Caco-2 (cell line): ENCODE measurements around the gene JTB. TPM values are rescaled to one million over a fixed set of nuclear protein-coding genes. Genes with fewer than 3 reads are reported as not detected.

Source experiments
- BruUV-seq: library from RNA; stranded (reverse); fragments of 400-500 nt; replicated peaks from 2 replicates; lab custom pipeline; 2021; lab: Mats Ljungman, UMichigan
- CTCF ChIA-PET: fragments of 300-600 bp; sonication (Branson Sonifier 250); formaldehyde crosslinking; loops from one replicate; lab custom pipeline; 2022; ENCODE audit warnings: antibody characterized with exemption; lab: Charles Lee
- POLR2A ChIA-PET: fragments of 300-600 bp; sonication (Branson Sonifier 250); formaldehyde crosslinking; loops from one replicate; lab custom pipeline; 2022; ENCODE audit warnings: antibody characterized with exemption; lab: Charles Lee
- DNase-seq, 2 experiments: peaks; one replicate each; pipeline versions ENCODE4 v3.0.0 to v3.0.0-alpha.2; 2020 to 2022
- H3K27me3 ChIP-seq: replicated peaks from 2 replicates; pipeline ENCODE4 v1.6.0; 2011; ENCODE audit warnings: low read length; ENCODE audit not compliant: control insufficient read depth, insufficient read depth
- H3K36me3 ChIP-seq: 2 replicates; pipeline ENCODE4 v1.5.1; 2011; ENCODE audit warnings: low read length; ENCODE audit not compliant: control insufficient read depth, insufficient read depth
- H3K4me1 ChIP-seq: fragments of 250-450 bp; sonication (Bioruptor Pico); 2 replicates; pipeline ENCODE4 v1.5.1; 2020; ENCODE audit warnings: mild to moderate bottlenecking
- H3K4me3 ChIP-seq: 2 replicates; pipeline ENCODE4 v1.5.1; 2011; ENCODE audit warnings: low read depth, mild to moderate bottlenecking, control low read depth, low read length
- H3K9me3 ChIP-seq: fragments of 250-450 bp; sonication (Bioruptor Pico); 2 replicates; pipeline ENCODE4 v1.5.1; 2020; ENCODE audit warnings: mild to moderate bottlenecking, moderate library complexity
- H3K27ac Mint-ChIP-seq: one replicate; pipeline ENCODE4 v1.8.0; 2022; ENCODE audit warnings: mixed read lengths; ENCODE audit not compliant: unreplicated experiment
- H3K27me3 Mint-ChIP-seq: one replicate; pipeline ENCODE4 v1.8.0; 2022; ENCODE audit warnings: mixed read lengths; ENCODE audit not compliant: insufficient read depth, unreplicated experiment
- H3K36me3 Mint-ChIP-seq: one replicate; pipeline ENCODE4 v1.8.0; 2022; ENCODE audit warnings: mild to moderate bottlenecking, mixed read lengths; ENCODE audit not compliant: insufficient read depth, unreplicated experiment
- H3K4me1 Mint-ChIP-seq: one replicate; pipeline ENCODE4 v1.8.0; 2022; ENCODE audit warnings: low read depth, mixed read lengths; ENCODE audit not compliant: unreplicated experiment
- H3K4me3 Mint-ChIP-seq: one replicate; pipeline ENCODE4 v1.8.0; 2022; ENCODE audit warnings: mild to moderate bottlenecking, moderate library complexity, mixed read lengths; ENCODE audit not compliant: unreplicated experiment
- H3K9me3 Mint-ChIP-seq: one replicate; pipeline ENCODE4 v1.8.0; 2022; ENCODE audit warnings: mixed read lengths; ENCODE audit not compliant: unreplicated experiment
- CTCF ChIP-seq, 2 experiments: fragments of 200-600 bp in 1 of 2; IDR thresholded peaks; 1 replicate in 1 of 2; 2 replicates in 1 of 2; pipeline versions ENCODE4 v1.5.1 to v1.8.0; 2011 to 2022; ENCODE audit warnings: antibody characterized with exemption in 1 of 2, control low read depth in 1 of 2, inconsistent platforms in 1 of 2, low read depth in 1 of 2, low read length in 1 of 2, mild to moderate bottlenecking in 1 of 2, moderate library complexity in 1 of 2; ENCODE audit not compliant: insufficient read depth in 1 of 2, severe bottlenecking in 1 of 2, unreplicated experiment in 1 of 2
- intact Hi-C: fragments of 100-400 bp; cut with micrococcal nuclease; formaldehyde crosslinking; loops from one replicate; pipeline ENCODE4 v1.10.0; 2022; ENCODE audit not compliant: unreplicated experiment
- total RNA-seq: library from RNA; stranded (reverse); gene quantifications from 2 replicates; pipeline ENCODE4 v1.2.3, GENCODE V29; 2022

Gene JTB
- total RNA-seq, 1 experiment from 2014 or later = 123 TPM

DNA sequence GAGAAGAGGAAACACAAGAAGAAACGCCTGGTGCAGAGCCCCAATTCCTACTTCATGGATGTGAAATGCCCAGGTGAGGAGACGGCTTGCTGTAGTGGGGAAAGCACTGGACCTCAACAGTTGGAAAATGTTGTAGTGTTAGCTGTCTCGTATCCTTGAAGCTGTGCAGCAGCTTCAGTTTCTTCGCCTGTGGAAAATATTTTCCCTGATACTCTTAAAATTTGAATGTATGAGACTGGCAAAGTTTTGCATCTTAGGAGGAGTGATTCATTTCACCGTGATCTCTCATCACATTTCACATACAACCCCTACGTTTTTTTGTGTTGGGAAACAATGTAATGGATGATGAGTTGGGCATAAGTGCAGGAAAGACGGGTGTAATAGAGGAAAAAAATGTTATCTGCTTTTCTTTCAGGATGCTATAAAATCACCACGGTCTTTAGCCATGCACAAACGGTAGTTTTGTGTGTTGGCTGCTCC, 13.7 kb upstream of the JTB start:
- Histone ChIP-seq H3K9me3 (no peaks in the 10 kb centered on the region), H3K4me1 (peaks cover 9% of the 10 kb centered on the region; the same call in 1 of the 2 replicates), H3K36me3 (peaks cover 4% of the 10 kb centered on the region), H3K4me3 (peak overlapping the region; percentile 83), H3K27me3 (no peaks in the 10 kb centered on the region)
- Mint-ChIP-seq H3K4me3 (peak overlapping the region; percentile 95), H3K4me1 (peaks cover 31% of the 10 kb centered on the region), H3K36me3 (peaks cover 74% of the 10 kb centered on the region), H3K27ac (peak overlapping the region; percentile 99), H3K27me3 (peaks cover 3% of the 10 kb centered on the region), H3K9me3 (peaks cover 22% of the 10 kb centered on the region)
- no peak for DNase-seq
- no peak for TF ChIP-seq CTCF (IDR thresholded peaks at IDR 0.05; ENCODE audit: insufficient read depth in 1 of 2, low read depth in 1 of 2, low read length in 1 of 2, severe bottlenecking in 1 of 2, unreplicated experiment in 1 of 2)
- TSS peak; percentile 85 for BruUV-seq
- CTCF ChIA-PET = interaction anchor here (1.0 to 1.2 kb wide), 2 partner anchors 13 to 15 kb away, joined by 3 to 4 read pairs; no protein-coding TSS in a partner anchor
- POLR2A ChIA-PET = interaction anchor here (0.6 to 2.6 kb wide), 8 partner anchors 10 to 513 kb away, joined by 3 to 33 read pairs (median 6); partner anchors contain the start of genes CREB3L4, GATAD2B and SLC27A3
- intact Hi-C loops = no loop called here

DNA sequence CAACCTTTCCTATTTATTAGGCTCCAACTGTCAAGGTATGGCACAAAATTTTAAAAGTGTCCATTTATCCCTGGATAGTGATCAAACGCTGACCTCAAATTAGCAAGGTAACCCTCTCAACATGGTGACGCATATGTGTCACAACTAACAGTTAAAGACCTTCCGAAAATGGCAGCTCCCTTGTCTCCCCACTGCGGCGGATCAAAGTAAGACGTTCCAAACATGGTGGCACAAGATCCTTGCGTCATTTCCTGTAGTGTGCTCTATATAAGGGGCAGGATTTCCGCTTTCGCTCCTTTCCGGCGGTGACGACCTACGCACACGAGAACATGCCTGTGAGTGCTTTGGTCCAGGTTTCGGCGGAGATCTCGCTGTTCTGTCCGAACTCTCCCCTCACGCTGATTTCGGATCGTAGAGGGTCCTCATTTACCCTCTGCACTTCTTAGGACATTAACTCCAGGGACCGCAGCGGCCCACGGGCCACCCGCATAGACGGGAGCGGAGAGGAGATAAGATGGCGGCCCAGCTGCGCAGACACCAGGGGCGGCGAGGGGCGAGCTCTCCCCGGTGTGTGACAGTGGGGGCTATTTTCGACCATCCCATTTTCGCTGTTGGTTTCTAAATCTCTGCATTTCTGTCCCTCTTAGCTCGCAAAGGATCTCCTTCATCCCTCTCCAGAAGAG, 13.1 kb upstream of the JTB start, which contains the start of gene RPS27:
Gene RPS27 (plus strand): TSS at position 295 of the 683 bp plus-strand sequence. CDS start 35 bp downstream, at position 330.
- H3K4me3 Mint-ChIP-seq = peak within 1 kb of the TSS; percentile 95
- DNase-seq = peak; percentile 94 to 97
- Histone ChIP-seq H3K4me3 (peak within 1 kb of the TSS; percentile 83), H3K36me3 (peaks cover 4% of the 10 kb centered on the region), H3K4me1 (peaks cover 9% of the 10 kb centered on the region; the same call in 1 of the 2 replicates), H3K27me3 (no peaks in the 10 kb centered on the region), H3K9me3 (no peaks in the 10 kb centered on the region)
- intact Hi-C loops = loop anchor here (1.0 kb wide), 2 partner anchors 169 to 313 kb away; no protein-coding TSS in a partner anchor
- ChIA-PET POLR2A (interaction anchor here (0.5 to 2.6 kb wide), 25 partner anchors 9 to 513 kb away, joined by 3 to 33 read pairs (median 4); partner anchors contain the start of genes CREB3L4, CRTC2, DENND4B and GATAD2B), CTCF (interaction anchor here (0.6 to 1.2 kb wide), 7 partner anchors 11 to 196 kb away, joined by 3 to 6 read pairs (median 4); partner anchors contain the start of gene CREB3L4)
- peaks cover 20% of the 10 kb centered on the region for H3K9me3 Mint-ChIP-seq
- peaks cover 3% of the 10 kb centered on the region for H3K27me3 Mint-ChIP-seq
- peak within 1 kb of the TSS; percentile 99 for H3K27ac Mint-ChIP-seq
- no peak for TF ChIP-seq CTCF (IDR thresholded peaks at IDR 0.05; ENCODE audit: insufficient read depth in 1 of 2, low read depth in 1 of 2, low read length in 1 of 2, severe bottlenecking in 1 of 2, unreplicated experiment in 1 of 2)
- BruUV-seq = no TSS peak
- peaks cover 34% of the 10 kb centered on the region for H3K4me1 Mint-ChIP-seq
- H3K36me3 Mint-ChIP-seq = peaks cover 73% of the 10 kb centered on the region

DNA sequence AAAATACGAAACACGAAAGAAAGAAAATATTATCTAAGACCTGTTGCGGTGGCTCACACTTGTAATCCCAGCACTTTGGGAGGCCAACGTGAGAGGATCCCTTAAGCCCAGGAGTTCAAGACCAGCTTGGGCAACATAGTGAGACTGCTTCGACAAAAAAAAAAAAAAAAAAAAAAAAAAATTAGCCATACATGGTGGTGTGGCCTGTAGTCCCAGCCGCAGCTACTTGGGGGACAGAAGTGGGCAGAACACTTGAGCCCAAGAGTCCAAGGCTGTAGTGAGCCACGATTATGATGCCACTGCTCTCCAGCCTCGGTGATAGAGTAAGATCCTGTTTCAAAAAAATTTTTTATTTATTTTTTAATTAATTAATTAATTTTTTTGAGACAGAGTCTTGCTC, 10.1 kb upstream of the JTB start:
- H3K36me3 ChIP-seq = peaks cover 3% of the 10 kb centered on the region
- Mint-ChIP-seq H3K4me1 (peaks cover 40% of the 10 kb centered on the region), H3K4me3 (no peak overlapping the region), H3K36me3 (peaks cover 43% of the 10 kb centered on the region), H3K27me3 (peaks cover 3% of the 10 kb centered on the region), H3K9me3 (peaks cover 13% of the 10 kb centered on the region), H3K27ac (peak overlapping the region; percentile 68)
- peaks cover 17% of the 10 kb centered on the region for H3K4me1 ChIP-seq
- CTCF ChIA-PET = interaction anchor here (0.6 to 1.7 kb wide), 5 partner anchors 10 to 166 kb away, joined by 3 to 7 read pairs (median 4); partner anchors contain the start of genes CREB3L4, JTB and SLC39A1
- no peaks in the 10 kb centered on the region for H3K27me3 ChIP-seq
- BruUV-seq = no TSS peak
- intact Hi-C loops = loop anchor here (2.0 to 5.0 kb wide), 2 partner anchors 205 to 309 kb away; partner anchors contain the start of gene NPR1
- POLR2A ChIA-PET = interaction anchor here (0.6 kb wide), 1 partner anchor 24 kb away, joined by 5 read pairs; the partner anchor contains the start of gene SLC39A1
- no peak for DNase-seq
- no peaks in the 10 kb centered on the region for H3K9me3 ChIP-seq
- H3K4me3 ChIP-seq = no peak overlapping the region
- TF ChIP-seq CTCF (IDR thresholded peaks at IDR 0.05; ENCODE audit: insufficient read depth in 1 of 2, low read depth in 1 of 2, low read length in 1 of 2, severe bottlenecking in 1 of 2, unreplicated experiment in 1 of 2) = no peak
